ENCODE results near the gene RNF10.
"Not testable (repeated sequence)": the region's sequence is repeated elsewhere in the genome, so short reads cannot be mapped to it uniquely, and the experiment has no call there.

RNF10 gene

DNA sequence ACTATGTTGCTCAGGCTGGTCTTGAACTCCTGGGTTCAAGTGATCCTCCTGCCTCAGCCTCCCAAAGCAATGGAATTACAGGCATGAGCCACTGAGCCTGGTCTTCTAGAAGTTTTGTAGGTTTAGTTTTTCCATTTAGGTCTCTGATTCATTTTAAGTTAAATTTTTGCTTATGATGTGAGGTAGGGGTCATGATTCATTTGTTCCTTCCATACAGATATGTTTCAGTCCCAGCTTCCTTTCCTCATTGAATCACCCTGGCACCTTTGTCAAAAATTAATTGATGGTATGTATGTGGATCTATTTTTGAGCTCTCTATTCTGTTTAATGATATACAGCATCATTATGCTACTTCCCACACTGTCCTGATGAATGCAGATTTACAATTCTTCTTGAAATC lies 80.7 kb downstream of the RNF10 start:
- DNase-seq (ENCODE audit: low read depth): no peak
- H3K4me3 ChIP-seq (ENCODE audit: low read depth, low read length): no peak overlapping the region
- TF ChIP-seq, protein P1, sequence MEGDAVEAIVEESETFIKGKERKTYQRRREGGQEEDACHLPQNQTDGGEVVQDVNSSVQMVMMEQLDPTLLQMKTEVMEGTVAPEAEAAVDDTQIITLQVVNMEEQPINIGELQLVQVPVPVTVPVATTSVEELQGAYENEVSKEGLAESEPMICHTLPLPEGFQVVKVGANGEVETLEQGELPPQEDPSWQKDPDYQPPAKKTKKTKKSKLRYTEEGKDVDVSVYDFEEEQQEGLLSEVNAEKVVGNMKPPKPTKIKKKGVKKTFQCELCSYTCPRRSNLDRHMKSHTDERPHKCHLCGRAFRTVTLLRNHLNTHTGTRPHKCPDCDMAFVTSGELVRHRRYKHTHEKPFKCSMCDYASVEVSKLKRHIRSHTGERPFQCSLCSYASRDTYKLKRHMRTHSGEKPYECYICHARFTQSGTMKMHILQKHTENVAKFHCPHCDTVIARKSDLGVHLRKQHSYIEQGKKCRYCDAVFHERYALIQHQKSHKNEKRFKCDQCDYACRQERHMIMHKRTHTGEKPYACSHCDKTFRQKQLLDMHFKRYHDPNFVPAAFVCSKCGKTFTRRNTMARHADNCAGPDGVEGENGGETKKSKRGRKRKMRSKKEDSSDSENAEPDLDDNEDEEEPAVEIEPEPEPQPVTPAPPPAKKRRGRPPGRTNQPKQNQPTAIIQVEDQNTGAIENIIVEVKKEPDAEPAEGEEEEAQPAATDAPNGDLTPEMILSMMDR (IDR thresholded peaks at IDR 0.05; ENCODE audit: low read depth, low read length): no peak
- TF ChIP-seq, protein P2, sequence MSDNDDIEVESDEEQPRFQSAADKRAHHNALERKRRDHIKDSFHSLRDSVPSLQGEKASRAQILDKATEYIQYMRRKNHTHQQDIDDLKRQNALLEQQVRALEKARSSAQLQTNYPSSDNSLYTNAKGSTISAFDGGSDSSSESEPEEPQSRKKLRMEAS (IDR thresholded peaks at IDR 0.05; ENCODE audit: low read depth, low read length): no peak
- TF ChIP-seq MYC (IDR thresholded peaks at IDR 0.05; ENCODE audit: low read depth, low read length): no peak
- TF ChIP-seq POLR2A (IDR thresholded peaks at IDR 0.05; ENCODE audit: extremely low read depth, insufficient read length): no peak

DNA sequence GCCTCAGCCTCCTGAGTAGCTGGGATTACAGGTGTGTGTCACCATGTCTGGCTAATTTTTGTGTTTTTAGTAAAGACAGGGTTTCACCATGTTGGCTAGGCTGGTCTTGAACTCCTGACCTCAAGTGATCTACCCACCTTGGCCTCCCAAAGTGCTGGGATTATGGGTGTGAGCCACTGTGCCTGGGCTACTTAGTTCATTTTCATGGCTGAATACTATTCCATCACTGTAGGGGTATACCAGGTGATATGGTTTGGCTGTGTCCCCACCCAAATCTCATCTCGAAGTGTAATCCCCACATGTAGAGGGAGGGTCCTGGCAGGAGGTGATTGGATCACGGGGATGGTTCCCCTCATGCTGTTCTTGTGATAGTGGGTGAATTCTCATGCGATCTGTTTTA lies 83.0 kb downstream of the RNF10 start:
- H3K4me3 ChIP-seq (ENCODE audit: low read depth, low read length); DNase-seq (ENCODE audit: low read depth): not testable (repeated sequence)

DNA sequence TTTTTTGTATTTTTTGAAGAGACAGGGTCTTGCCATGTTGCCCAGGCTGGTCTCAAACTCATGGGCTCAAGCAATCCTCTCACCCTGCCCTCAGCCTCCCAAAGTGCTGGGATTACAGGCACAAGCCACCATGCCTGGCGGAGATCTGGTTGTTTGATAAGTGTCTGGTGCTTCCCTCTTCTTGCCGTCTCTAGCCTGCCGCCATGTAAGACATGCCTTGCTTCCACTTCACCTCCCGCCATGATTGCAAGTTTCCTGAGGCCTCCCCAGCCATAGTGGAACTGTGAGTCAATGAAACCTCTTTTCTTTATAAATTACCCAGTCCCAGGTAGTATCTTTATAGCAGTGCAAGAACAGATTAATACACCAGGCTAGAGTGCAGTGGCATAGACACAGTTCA lies 83.6 kb downstream of the RNF10 start:
- not testable (repeated sequence) for H3K4me3 ChIP-seq (ENCODE audit: low read depth, low read length); DNase-seq (ENCODE audit: low read depth)

DNA sequence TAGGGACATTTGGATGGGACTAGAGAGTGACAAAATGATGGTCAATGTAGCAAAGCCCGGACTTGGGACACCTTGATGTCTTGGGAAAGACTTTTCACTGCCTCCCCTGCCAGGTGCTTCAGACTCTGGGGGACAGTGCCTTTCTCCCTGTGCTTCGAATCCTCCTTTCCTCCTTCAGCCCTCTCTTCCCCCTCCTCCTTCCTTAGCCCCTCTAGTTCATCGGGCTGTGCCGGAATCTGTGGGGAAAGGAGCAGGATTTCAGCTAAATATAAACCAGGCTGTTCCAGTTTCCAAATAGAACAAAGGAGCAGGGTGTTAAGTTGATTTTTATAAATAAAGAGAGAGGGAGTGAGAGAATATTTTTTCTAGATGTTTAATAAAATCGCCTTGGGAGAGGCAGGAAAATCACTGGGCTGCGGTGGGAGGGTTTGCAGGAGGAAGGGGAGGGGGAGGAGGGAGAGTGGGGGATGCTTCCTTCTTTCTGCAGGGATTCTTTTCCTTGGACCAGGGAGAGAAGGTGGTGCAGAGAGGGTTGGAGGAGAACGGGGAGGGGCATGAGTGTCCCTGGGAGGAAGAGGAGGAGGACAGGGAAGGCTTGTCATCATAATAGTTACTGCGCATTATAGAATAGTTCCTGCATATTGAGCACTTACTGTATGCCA lies 84.9 kb downstream of the RNF10 start:
- TF ChIP-seq, protein P2 (IDR thresholded peaks at IDR 0.05; ENCODE audit: low read depth, low read length): no peak
- TF ChIP-seq, protein P1 (IDR thresholded peaks at IDR 0.05; ENCODE audit: low read depth, low read length): no peak
- TF ChIP-seq MYC (IDR thresholded peaks at IDR 0.05; ENCODE audit: low read depth, low read length) (no peak), POLR2A (IDR thresholded peaks at IDR 0.05; ENCODE audit: extremely low read depth, insufficient read length) (no peak)
- DNase-seq (ENCODE audit: low read depth): no peak
- no peak overlapping the region for H3K4me3 ChIP-seq (ENCODE audit: low read depth, low read length)

DNA sequence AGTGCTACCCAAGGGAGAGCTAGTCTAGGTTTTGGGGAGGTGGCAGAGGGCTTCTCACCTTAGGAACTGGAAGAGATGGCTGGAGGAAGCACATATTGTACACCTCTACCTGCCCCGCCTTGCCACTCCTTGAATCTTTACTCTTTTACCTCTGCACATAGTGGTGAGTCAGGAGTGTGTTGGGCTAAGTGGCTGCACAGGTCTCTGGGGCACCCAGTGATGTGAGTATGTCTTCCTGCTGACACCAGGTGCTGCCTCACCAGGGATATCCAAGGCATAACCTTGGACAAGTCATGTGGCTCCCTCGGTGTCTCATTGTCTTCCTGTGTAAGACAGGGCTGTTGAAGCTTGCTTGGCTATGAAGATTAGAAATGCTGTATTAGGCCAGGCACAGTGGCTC lies 86.5 kb downstream of the RNF10 start:
- DNase-seq (ENCODE audit: low read depth): no peak
- no peak overlapping the region for H3K4me3 ChIP-seq (ENCODE audit: low read depth, low read length)
- TF ChIP-seq, protein P2 (IDR thresholded peaks at IDR 0.05; ENCODE audit: low read depth, low read length): no peak
- TF ChIP-seq MYC (IDR thresholded peaks at IDR 0.05; ENCODE audit: low read depth, low read length) (no peak), POLR2A (IDR thresholded peaks at IDR 0.05; ENCODE audit: extremely low read depth, insufficient read length) (no peak)
- TF ChIP-seq, protein P1 (IDR thresholded peaks at IDR 0.05; ENCODE audit: low read depth, low read length): no peak

DNA sequence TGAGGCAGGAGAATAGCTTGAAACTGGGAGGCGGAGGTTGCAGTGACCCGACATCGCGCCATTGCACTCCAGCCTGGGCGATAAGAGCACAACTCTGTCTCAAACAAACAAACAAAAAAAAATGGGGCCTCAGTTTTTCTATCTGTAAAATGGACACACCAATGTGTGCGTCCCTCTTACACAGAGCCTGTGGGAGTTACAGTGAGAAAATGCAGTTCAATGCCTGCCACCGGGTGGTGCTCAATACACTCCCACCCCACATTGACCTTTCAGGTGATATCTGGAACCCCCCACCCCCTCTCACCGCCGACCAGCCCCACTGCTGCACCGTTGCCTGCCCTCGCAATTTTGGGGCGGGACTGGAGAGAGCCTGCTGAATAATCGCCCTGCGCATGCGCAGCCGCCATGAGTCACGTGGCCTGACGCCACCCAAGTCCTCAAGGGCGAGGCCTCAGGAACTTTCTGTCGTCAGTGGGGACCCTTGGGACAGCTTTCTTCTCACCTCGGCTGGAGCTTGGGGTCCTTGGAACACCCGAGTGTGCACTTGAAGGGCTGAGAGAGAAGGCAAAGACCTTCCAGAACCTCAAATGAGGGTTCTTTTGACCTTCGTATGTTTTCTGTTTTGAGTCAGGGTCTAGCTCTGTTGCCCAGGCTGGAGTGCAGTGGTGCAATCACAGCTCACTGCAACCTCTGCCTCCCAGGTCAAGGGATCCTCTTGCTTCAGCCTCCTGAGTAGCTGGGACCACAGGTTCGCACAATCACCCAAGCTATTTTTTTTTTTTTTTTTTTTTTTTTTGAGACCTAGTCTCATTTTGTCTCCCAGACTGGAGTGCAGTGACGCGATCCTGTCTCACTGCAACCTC lies 91.6 kb downstream of the RNF10 start:
- DNase-seq (ENCODE audit: low read depth): peak; percentile 52
- H3K4me3 ChIP-seq (ENCODE audit: low read depth, low read length): no peak overlapping the region
- TF ChIP-seq POLR2A (IDR thresholded peaks at IDR 0.05; ENCODE audit: extremely low read depth, insufficient read length) (no peak), MYC (IDR thresholded peaks at IDR 0.05; ENCODE audit: low read depth, low read length) (no peak)
- TF ChIP-seq, protein P1 (IDR thresholded peaks at IDR 0.05; ENCODE audit: low read depth, low read length): peak; percentile 65
- TF ChIP-seq, protein P2 (IDR thresholded peaks at IDR 0.05; ENCODE audit: low read depth, low read length): no peak

Data from NB4 (cell line).